GM18498 (cell line): ENCODE measurements around the gene TTLL3.
A peak's percentile ranks its signal among the peaks of the same experiment; 100 is the strongest.

Experiments
- ATAC-seq: cut with Tn5 transposase; IDR thresholded peaks from one replicate; pipeline ENCODE4 v1.9.1; 2021; ENCODE audit warnings: mild to moderate bottlenecking, moderate library complexity; ENCODE audit not compliant: unreplicated experiment

TTLL3 gene

DNA sequence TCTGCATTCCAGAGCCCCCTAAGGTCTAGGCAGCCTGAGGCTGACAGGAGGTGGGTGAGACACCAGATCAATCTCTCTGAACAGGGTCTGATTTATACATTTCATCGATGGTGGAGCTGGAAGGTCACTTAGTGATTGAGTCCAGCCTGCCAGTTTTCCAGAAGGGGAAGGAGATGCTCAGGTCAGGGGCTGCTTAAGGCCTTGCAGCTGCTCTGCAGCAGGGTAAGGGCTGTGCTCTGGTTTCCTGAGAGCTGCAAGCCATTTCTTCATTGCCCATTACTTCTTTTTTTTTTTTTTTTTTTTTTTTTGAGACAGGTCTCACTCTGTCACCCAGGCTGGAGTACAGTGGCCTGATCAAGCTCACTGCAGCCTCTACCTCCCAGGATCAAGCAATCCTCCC, 28.5 kb upstream of the TTLL3 start:
- ATAC-seq: no peak

DNA sequence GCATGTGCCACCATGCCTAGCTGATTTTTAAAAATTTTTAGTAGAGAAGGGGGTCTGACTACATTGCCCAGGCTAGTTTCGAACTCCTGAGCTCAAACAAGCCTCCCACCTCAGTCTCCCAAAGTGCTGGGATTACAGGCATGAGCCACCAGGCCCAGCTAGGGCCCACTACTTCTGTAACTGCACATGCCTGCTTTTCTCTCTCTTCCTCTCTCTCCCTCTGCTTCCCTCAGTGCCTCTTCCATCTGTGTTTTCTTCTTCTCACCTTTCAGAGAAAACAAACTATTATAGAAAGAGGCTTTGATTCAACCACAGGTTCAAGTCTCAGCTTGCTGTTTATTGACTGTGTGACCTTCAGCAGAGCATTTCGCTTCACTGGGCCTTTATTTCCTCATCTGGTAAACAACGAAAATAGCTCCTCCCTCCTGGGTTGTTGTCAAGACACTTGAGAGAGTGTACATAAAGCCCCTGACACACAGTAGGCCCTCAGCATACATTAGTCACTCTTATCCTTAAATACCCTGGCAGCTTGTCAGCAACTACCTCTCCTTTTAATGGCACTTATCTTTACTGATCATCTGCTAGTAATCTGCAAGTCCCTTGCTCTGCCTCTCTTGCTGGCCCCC, 28.0 kb upstream of the TTLL3 start:
- no peak for ATAC-seq

DNA sequence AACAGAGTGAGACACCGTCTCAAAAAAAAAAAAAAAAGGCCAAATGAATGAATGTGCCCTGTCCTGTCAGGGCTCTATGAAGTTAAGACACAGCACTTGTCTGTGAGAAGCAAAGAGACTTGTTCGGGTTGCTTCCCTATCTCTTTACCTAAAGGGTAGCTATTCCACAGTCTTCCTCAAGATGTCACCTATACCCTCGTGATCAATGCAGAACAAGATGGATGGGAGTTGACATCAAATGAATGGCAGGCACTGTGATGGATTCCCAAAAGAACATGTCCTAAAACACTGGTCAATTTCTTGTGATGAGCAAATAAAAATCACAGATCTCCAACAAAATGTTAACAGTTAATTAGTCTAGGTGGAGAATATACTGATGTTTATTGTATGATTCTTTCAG, 27.3 kb upstream of the TTLL3 start:
- ATAC-seq: no peak

DNA sequence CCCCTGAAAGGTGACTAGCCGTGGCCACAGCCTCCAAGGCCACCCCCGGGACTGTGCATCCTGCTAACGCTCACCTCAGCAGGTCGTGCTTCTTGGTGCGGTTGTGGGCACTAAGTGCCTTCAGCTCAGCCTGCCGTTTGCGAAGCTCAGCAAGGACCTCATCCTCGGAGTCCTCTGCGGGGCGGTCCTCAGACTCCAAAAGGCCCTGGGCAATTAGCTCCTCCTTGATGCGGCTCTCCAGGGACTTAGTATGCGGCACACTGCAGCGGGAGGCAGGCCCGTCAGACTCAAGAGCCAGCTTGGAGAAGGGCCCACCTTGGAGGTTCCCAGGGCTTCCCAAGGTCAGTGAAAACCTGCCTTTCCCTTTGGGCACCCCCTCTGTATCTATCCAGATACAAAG, 26.1 kb upstream of the TTLL3 start:
- no peak for ATAC-seq

DNA sequence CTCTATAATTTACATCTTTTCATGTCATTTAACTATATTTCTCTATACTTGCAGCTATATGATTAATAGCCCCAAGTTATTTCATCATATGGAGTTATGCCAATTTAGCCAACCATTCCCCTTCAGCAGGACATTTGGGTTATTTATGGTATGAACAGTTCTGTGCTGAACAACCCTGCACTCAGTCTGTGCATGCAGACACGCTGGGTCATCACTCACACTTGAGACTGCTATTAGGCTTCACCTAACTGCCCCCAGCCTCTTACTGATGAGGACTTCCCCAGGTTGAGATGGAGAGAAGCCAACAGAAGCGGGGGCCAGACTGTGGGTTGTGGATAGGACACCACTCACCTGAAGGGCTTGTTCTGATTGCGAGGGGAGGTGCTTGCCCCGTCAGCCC, 25.1 kb upstream of the TTLL3 start:
- no peak for ATAC-seq

DNA sequence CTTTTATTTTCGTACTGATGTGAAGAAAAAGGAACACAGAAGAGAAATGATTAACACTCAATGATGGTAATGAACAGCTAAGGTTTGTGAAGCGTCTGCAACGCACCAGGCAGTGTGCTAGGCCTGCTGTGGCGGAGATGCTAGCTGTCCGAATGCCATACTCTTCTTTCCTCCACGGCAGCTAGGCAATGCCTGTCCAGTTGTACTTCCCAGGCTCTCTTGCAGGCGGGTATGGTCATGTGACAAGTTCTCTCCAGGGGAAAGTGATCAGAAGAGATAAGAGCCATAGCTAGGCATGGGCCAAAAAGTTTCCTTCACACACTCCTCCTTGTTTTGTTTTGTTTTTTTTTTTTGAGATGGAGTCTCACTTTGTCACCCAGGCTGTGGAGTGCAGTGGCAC, 24.5 kb upstream of the TTLL3 start:
- ATAC-seq: no peak

DNA sequence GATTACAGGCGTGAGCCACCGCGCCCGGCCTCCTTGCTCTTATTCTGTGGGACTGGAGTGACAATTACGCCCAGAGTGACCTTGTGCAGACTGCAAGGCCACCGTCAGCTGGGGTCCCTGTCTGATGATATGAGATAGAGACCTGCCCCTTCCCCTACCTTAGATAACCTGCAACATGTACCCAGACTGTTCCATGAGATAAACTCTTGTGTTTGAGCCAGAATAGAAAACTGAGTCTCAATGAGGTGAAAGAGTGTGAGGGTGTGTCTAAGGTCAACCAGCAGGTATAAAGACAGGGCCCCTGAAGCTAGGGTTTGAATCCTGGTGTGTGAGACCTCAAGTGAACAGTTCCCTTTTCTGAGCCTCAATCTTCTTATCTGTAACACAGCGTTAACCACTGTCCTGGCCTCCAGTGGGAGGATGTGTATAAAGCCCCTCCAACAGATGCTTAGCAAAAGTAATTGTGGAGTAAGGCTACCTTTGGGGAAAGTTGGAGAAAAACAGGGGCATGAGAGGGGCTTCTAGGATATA, 23.8 kb upstream of the TTLL3 start:
- ATAC-seq: no peak

DNA sequence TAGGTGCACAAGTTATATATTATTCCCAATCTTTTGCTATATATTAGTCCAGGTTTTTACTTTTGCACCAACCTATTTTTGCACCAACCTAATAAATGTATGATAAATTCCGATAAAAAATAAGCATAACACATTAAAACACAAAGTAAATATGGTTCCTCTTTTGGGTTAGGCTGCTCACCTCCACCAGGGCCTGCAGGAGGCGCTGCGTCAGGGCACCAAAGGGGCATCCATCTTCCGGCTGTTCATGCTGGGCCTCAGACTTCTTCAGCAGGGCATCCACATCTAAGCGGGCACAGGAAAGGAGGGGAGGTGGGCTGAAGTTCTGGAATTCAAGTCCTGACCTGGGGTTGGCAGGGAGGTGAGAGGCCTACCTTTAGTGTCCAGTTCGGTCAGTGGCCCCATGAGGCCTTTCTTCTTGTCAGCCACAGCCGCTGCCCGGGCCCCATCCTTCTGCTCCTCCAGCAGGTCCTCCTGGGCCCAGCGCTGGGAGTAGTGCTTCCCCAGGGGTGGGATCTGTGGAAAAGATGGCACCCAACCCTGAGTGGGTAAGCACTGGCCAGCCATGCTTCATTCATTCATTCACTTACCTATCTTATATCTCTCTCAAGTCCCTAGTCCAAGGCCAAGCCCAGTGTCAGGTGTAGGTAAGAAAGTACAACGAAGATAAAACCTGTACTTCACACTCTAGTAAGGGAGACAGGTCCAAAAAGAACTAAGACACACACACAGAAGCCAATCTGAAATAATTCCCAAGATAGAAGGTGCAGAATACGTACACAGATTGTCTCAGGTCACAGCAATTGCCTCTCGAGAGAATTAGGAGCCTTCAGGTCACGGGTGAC, 23.0 kb upstream of the TTLL3 start:
- no peak for ATAC-seq

DNA sequence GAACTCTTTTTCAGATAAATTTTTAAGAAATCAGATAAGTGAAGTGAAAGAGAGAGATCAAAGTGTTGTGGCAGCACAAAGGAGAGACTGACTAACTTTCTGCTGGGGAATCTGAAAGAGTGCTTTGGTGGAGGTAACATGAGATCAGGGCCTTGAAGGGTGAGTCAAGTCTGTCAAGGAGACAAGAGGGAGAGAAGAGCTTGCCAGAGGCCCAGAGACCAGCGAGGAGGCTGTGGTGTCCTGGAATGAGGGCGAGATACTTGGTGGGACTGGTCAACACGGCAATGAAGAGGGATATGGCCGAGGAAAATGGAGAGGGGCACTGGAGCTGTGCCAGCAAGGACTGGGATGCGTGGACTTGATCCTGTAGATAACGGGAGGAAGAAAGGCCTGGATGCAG, 22.3 kb upstream of the TTLL3 start:
- ATAC-seq: no peak

DNA sequence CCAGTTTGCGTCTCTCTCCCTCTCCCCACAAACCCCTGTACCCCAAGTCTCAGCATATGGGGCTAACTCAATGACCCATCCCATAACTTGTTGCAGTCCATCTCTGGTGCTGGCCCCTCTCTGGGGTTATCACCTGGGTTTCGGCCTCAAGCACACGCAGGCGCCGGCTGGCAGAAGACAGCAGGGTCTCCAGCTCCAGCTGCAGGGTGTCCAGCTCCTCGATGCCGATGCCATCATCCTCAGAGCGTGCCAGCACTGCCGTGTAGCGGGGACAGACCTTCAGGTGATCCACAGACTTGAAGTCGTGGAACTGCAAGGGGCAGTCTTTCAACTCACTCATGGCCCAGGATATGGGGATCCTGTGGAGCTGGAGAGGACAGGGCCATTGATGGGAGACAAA, 18.9 kb upstream of the TTLL3 start:
- no peak for ATAC-seq

DNA sequence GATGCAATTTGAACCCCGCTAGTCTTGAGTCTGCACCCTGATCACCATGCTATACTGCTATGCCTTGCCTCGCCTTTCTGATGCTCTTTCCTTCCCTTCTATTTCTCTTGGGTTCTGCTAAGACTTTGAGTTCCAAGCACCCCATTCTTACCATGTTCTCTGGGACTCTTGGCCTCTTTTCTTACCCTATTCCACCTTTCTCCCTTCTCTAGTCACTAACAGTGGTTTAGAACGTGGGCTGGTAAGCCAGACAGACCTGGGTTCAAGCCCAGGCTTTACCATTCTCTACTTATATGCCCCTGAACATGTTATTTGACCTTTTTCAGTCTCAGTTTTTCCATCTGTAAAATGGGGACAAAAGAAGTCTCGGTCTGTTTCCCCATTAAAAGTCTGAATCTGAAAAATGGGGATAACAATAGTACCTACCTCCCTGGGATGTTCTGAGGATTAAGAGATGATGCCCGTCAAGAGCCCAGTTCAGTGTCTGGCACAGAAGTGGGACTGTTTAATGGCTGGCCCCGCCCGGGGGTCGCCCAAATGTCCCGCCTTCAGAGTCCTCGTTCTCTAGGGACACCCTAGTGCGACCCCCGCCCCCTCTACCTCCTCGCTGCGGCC, 18.2 kb upstream of the TTLL3 start:
- no peak for ATAC-seq

DNA sequence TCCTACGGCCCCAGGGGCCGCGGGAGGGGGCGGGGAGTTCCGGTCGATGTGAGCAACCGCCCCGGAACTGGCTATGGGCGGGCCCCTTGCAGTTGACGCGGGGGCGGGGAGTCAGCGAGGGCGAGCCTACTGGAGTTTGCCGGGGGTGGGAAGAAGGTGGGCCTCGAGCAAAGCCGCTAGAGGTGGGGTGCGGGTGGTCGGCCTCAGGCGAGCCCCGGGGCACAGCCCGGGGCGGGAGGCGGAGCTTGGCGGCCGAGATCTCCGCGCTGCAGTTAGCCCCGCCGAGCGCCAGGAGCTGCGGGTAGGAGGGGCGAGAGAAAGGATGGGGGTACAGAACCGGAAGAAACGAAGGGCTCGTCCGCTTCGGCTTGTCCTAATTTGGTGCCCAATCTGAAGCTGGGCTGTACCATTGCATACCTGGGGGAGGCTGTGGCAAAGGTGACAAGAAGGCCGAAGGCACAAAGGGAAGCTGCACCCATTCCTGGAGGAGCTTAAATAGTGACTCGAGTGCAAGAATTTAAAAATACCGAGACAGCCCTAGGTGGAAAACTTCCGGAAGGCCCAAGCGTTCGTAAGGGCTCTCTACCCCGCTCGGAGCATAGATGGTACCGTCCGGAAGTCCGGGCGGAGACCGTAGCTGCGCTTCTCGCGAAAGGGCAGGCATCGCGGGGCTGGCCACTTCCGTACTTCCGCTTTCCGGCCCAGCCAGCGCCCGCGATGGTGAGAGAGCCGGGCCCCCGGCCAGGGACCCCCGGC, 17.5 kb upstream of the TTLL3 start, which contains the start of the genes ARPC4 and TADA3:
TSS of gene ARPC4 (plus strand) at position 678 of the 756 bp plus-strand sequence. CDS start at position 718, 40 bp downstream.
TSS of gene TADA3 (minus strand) at position 69 of the 756 bp plus-strand sequence. CDS start 1,007 bp downstream, outside the sequence.
- ATAC-seq: peak; percentile 82

DNA sequence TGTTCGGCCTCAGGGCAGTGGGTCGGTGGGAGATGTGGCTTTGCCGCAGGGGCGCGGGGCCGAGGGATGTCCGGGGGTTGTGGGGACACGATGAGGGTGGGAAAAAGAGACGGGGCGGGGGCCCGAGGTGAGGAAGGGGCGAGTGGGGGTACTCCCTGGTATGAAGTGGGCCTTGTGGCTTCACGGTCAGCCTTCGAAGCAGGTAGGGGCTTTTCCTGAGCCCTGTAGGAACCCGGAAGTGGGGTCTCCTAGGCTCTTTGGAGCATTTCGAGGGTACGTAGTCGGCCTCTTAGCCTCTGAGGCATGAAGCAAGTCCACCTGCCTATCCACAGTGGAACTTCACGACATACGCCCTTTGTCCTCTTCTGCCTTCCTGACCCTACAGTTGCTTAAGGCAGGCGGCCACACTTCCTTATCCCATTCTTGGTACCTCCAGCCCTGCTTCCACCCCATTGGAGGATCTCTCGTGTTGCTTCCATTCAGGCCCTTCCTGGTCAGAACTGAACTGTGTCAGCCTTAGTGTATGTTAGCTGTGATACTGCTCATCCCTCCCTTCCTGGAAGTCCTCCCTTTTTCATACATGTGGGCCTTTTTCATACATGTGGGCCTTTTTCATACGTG, 16.8 kb upstream of the TTLL3 start:
- ATAC-seq: peak; percentile 2

DNA sequence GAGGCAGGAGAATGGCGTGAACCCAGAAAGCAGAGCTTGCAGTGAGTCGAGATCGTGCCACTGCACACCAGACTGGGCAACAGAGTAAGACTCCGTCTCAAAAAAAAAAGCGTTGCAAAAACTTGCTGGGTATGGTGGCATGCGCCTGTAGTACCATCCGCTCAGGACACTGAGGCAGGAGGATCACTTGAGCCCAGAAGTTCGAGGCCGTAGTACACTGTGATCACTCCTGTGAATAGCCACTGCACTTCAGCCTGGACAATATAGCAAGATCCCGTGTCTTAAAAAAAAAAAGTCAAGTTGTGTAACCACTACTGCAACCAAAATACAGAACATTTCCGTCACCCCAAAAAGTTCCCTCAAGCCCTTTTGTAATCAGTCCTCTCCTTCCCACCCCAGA, 15.7 kb upstream of the TTLL3 start:
- no peak for ATAC-seq

DNA sequence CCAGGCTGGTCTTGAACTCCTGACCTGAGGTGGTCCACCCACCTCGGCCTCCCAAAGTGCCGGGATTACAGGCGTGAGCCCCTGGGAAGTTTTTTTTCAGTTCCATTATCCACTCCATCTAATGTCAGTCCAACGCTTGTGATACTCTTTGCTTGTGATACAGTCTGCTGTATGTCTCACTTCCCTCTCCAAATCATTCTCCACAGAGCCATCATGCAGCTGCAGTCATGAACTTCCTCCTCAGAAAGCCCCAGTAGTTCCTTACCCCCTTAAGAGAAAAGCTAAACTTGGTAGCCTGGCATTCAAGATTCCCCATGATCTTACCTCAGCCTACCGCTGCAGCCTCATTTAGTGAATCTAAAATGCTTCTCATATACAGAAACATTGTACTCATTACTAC, 14.9 kb upstream of the TTLL3 start:
- no peak for ATAC-seq

DNA sequence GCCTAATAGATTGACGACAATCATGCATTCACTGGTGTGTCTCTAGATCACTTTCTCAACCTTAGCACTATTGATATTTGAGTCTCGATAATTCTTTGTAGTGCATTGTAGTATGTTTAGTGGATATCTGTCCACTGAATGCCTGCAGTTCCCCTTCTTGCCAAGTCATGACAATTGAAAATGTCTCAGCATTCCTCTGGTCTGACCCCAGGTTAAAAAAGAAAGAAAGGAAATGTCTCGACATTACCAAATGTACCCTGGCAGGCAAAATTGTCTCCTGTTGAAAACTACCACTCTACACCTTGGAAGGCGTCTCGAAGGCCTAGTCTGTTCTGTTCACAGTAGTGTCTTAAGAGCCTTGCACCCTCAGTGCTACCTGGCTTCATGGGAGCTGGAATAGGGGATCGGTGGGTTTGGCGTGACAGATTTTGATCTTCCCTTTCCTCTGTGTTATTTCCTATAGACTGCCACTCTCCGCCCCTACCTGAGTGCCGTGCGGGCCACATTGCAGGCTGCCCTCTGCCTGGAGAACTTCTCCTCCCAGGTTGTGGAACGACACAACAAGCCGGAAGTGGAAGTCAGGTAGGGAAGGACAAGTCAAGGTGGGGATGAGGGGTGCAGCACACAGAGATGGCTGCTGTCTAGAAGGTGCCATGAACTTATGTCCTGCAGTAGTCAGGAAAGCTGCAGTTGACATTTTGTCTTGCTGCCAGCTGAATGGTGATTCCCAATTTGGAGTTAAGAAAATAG, 12.7 kb upstream of the TTLL3 start:
- ATAC-seq: no peak

DNA sequence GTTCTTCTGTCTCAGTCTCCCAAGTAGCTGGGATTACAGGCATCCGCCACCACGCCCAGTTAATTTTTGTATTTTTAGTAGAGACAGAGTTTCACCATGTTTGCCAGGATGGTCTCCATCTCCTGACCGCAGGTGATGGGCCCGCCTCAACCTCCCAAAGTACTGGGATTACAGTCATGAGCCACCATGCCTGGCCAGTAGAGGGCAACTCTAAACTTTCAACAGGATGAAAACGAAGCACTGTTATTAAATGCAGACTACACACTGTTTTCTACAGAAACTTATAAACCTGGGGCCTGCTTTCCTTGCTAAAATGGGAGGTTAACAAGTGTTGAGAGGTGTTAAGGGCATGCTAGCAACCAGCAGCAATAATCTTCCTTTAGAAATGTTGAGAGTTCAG, 9.5 kb upstream of the TTLL3 start:
- no peak for ATAC-seq

DNA sequence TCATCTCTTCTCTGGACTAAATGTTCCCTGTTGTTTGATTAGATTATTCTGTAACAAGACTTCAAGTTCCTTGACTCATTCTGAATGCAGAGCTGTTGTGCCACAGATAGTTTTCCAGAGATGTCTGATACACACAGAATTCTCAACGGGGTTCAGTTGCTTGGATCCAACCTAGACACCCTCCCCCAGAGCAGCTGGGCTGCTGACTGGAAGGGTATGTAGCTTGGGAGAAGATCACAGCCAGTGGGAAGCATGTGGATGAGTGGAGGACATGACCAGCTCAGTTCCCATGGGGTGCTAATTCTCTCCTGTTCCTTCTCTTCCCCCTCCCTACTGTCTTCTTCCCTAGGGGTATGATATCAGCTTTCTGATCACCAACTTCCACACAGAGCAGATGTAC, 6.6 kb upstream of the TTLL3 start:
- ATAC-seq: no peak

DNA sequence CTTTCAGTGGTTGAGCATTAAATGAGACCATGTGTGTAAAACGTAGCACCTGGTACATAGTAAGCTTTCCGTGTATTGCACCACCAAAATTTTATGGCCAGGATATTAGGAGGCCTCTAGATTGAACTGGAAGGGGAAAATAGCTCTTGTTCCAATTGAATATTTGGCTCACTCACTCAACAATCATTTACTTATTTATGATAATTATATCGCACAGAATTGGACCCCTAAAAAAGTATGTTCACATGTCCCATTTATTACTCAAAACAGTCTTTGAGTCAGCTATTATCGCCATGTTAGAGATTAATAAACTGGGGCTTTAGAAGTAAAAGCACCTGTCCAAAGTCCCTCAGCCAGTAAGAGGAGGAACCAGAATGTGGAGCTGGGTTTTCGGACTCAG, 5.1 kb upstream of the TTLL3 start:
- no peak for ATAC-seq

DNA sequence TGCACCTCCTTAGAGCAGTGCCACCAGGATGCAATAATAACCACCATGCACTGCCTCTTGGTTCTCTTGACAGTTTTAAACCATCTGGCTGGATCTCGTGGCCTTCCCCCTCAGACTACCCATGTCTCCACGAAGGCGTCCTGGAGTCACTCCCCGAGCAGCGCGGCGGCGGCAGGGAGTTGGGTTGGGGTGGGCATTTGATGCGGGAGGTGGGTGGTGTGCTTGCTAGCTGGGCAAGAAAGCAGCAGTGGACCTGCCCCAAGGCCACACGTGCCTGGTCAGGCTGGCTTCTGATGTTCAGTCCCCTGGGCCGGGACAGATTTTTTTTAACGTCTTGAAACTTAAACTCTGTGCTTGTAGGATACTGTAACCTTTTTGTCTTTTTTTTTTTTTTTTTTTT, 3.9 kb upstream of the TTLL3 start:
- no peak for ATAC-seq
